GM19035 (cell line): ENCODE results near the gene CCNY.

Experiments
- ATAC-seq: cut with Tn5 transposase; IDR thresholded peaks from one replicate; pipeline ENCODE4 v1.9.1; 2021; ENCODE audit not compliant: unreplicated experiment

Gene CCNY

GRCh38 chr10:35607475-35608327 lies 271.4 kb downstream of the CCNY start:
- ATAC-seq, result no peak

GRCh38 chr10:35608328-35608672 lies 272.0 kb downstream of the CCNY start:
- ATAC-seq, result no peak

- ATAC-seq, result no peak
Measured at GRCh38 chr10:35611750-35612149, 275.4 kb downstream of the CCNY start.

GRCh38 chr10:35612385-35613106 lies 276.2 kb downstream of the CCNY start:
- ATAC-seq, result no peak

GRCh38 chr10:35613107-35613440 lies 276.8 kb downstream of the CCNY start:
- no peak for ATAC-seq

- no peak for ATAC-seq
Measured at GRCh38 chr10:35613597-35614226, 277.4 kb downstream of the CCNY start.

- no peak for ATAC-seq
Measured at GRCh38 chr10:35614312-35614711, 278.0 kb downstream of the CCNY start.
